ENCODE data around the gene ALOX12.

ALOX12 gene

DNA sequence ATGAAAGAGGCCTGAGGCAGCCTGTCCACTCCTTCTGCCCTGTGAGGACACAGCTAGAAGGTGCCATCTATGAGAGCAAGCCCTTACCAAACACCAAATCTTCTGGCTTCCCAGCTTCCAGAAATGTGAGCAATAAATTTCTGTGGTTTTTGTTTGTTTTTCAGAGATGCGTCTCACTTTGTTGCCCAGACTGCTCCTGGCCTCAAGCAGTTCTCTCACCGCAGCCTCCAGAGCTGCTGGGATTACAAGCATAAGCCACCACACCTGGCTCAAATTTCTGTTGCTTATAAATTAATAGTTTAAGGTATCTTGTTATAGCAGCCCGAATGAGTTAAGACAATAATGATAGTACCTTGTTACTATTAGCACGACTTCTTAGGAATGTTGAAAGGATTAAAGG lies 60.5 kb downstream of the ALOX12 start:
- Histone ChIP-seq H3K27ac (no peak overlapping the region), H3K4me3 (ENCODE audit: low read depth, low read length) (no peak overlapping the region), H3K36me3 (no peaks in the 10 kb centered on the region), H3K9me3 (ENCODE audit: severe bottlenecking) (peaks cover 2% of the 10 kb centered on the region), H3K27me3 (ENCODE audit: insufficient read depth, low read depth, severe bottlenecking) (no peaks in the 10 kb centered on the region)
- DNase-seq: no peak
- TF ChIP-seq CTCF (IDR thresholded peaks at IDR 0.05; ENCODE audit: low read depth, low read length): no peak

- Histone ChIP-seq H3K9me3 (ENCODE audit: severe bottlenecking) (peaks cover 2% of the 10 kb centered on the region), H3K36me3 (no peaks in the 10 kb centered on the region), H3K27me3 (ENCODE audit: insufficient read depth, low read depth, severe bottlenecking) (no peaks in the 10 kb centered on the region), H3K27ac (no peak overlapping the region), H3K4me3 (ENCODE audit: low read depth, low read length) (no peak overlapping the region)
- no peak for DNase-seq
- TF ChIP-seq CTCF (IDR thresholded peaks at IDR 0.05; ENCODE audit: low read depth, low read length): no peak
Observed at GRCh38 chr17:7058831-7059447, 63.1 kb downstream of the ALOX12 start.
